NCI-H128 (cell line): ENCODE results near the gene NDE1.
"Not testable (repeated sequence)": the region's sequence is repeated elsewhere in the genome, so short reads cannot be mapped to it uniquely, and the experiment has no call there.

Experiments used
- DNase-seq: peaks from one replicate; lab custom pipeline; 2025; ENCODE audit not compliant: unreplicated experiment; lab: John Stamatoyannopoulos, UW

Gene NDE1

DNA sequence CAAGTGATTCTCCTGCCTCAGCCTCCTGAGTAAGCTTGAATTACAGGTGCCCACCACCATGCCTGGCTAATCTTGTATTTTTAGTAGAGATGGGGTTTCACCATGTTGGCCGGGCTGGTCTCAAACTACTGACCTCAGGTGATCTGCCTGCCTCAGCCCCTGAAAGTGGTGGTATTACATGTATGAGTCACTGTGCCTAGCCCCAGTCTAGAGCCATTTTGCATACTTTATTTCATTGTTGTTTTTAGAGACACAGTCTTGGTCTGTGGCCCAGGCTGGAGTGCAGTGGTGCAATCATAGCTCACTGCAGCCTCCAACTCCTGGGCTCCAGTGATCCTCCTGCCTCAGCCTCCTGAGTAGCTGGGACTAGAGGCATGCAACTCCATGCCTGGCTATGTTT lies 42.5 kb downstream of the NDE1 start:
- DNase-seq, result not testable (repeated sequence)

DNA sequence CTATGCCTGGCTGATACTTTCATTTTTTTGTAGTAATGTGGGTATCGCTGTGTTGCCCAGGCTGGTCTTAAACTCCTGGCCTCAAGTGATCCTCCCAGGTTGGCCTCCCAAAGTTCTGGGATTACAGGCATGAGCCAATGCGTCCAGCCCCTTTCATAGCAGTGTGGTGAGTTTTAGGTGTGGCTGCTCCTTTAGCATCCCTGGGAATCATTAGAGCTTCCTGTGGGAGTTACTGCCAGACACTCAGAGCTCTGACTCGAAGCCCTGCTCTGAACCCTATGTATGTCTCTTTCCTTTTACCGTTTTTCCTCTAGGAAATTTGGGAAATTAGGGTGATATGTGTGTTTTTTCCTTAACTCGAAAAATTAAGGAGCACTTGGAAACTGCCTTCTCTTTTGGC lies 44.5 kb downstream of the NDE1 start:
- no peak for DNase-seq

DNA sequence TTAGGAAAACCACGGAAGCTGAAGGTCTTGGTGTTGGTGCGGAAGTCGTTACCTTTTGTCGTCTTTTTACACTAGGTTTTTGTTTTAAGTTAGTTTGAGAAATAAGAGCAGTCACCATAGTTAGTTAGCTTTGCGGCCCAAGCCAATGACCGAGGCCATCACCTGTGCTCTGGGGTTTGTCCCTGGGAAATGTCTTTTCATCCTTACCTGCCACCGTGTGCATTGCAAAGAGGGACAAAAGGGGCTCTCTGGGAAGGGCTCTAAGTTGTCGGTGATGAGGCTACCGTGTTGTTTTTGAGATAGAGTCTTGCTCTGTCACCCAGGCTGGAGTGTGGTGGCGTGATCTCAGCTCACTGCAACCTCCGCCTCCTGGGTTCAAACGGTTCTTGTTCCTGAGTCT lies 49.8 kb downstream of the NDE1 start:
- DNase-seq, result no peak

DNA sequence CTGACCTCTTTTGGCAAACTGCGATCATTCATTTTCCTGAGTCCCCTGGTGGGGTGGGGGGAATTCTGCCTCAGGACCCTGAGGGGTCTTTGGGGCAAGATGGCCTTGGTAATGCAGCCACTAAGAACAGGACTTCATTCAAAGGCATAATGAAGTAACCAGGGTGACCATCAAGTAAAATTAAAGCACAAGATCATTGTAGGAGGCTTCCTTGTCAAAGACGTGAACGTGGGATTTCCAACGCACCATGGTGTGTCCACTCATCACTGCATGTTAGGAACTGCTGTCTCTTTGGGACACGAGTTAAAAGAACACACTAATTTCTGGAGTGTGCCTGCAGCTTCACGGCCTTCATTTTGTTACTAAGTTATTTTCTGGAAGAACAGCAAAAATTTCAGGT lies 51.3 kb downstream of the NDE1 start:
- DNase-seq, result no peak

DNA sequence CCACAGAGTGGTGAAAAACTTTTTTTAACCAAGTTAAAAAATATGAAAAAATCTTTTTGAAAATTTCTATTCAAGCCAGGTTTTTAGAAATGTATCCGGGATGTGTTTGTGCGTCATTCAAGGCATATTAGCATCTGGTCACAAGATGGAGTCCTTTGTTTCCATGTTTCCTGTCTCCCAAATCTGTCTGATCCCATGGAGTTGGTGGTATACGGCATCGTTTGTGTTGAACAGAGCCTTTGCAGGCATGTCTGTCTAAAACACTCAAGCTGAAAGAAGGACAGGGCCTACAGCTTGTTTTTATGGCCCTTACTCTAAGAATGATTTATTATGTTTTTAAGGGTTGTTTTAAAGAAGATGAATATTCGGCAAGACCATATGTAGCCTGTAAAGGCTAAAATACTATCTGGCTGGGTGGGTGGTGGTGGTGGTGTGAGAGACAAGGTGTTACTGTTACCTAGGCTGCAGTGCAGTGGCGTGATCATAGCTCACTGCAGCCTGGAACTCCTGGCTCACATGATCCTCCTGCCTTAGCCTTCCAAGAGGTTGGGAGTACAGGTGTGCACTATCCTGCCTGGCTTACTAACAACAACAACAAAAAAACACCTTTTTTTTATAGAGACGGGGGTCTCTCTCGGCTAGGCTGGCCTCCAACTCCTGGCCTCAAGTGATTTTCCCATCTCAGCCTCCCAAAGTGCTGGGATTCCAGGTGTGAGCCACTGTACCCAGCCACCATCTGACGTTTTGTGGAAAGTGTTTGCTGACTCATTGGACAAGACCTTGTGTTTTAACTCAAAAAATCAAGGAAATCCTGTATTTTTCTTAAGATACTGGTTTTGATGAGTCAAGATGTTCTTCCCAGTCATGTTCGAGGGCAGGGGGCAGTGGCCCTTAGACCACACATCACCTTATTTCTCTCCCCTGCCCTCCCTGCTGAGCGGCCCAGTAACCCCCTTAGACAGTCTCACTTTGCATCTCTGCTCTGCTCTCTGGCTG lies 52.2 kb downstream of the NDE1 start:
- DNase-seq, result no peak

DNA sequence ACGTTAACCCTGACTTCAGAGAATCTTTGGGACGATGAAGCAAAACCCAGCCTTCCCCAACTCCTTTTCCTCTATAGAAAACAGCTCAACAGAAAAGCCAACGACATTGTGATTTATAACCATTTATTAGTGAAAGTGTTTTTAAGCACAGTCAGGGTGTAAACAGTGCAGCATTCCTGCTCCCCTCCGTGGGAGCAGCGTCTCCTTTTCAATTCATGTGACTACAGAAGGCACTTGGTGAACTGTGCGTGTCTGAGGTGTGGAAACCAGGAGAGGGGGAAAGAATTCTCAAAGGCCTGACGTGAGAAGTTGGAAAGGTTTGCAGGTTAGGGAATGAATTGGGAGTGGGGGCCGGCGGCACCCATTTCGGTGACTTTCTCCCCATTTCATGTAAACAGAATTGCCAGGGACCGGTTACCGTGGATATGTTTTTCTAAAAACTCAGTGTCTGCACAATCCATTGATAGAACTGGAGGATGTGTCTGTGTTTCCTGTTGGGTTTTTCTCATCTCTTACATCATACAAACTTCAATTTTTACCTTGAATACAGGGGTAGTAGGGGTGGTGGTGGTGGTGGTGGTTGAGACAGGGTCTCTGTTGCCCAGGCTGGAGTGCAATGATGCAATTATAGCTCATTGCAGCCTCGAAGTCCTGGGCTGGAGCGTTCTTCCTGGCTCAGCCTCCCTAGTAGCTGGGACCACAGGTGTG lies 53.1 kb downstream of the NDE1 start:
- no peak for DNase-seq

DNA sequence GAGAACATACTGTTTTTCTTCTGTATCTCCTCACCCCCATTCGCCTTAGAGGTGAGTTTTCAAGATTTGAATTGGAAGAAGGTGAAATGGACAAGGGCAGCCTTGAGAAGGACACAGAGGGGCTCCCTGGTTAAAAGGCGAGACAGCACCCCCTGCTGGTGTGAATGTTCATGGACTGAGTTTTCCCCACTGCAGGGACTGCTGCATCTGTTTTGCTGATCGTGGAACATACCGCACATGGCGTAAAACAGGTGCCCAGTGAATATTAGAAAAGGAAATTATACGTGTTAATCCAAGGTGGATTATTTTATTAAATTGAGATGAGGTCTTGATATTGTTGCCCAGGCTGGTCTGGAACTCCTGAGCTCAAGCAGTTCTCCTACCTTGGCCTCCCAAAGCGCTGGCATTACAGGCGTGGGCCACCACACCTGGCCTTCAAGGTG lies 54.5 kb downstream of the NDE1 start:
- peak; percentile 1 for DNase-seq

DNA sequence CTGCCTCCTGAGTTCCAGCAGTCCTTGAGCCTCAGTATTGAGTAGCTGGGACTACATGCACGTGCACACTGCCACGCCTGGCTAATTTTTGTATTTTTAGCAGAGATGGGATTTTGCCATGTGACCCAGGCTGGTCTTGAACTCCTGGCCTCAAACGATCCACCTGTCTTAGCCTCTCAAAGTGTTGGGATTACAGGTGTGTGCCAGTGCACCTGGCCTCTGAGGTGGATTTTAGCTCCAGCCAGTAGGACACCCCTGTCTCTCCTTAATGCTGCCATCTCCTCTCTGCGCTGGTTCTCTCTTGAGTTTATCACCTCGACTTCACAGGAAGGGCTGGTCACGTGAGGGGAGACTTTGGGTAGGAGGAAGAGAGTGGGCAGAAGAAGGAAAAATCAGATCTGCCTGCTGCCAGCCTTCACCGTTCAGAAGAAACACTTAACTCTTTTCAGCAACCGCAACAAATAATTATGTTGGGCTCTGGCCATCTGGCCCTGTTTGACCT lies 55.1 kb downstream of the NDE1 start:
- no peak for DNase-seq

DNA sequence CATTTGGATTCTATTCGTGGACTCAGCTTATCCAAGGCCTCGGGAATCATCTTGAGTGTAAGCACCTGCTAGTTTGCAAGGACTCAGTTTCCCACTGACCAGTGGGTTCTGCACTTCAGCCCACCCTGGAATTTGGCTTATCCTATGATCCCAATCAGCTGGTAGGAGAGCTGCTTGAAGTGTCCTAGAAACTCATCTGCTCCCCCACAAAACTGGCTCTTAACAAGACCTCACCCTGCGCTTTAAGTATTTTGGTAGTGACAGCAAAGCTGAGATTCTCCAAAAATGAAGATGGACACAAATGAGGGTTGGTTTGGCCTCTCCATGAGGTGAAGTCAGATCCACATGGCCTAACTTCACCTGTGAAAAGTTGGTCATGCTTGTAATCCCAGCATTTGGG lies 57.3 kb downstream of the NDE1 start:
- no peak for DNase-seq

DNA sequence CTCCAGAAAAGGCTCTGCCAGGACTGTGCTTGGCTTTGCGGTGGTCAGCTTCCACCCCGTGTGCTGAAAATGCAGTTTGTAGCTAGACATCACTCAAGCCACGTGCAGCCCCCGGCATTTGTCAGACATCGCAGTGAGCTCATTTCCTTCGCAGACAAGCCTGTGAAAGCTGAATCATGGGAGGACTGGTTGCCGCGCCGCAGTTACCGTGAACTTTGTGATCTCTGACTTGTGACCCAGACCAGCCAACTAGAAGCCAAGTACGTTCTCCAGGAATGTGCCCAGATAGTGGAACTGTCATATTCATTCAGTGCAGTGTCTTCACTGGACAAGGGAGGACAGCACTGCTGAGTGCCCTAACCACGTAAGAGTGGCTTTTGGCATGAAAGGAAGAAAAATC lies 58.1 kb downstream of the NDE1 start:
- DNase-seq, result no peak

DNA sequence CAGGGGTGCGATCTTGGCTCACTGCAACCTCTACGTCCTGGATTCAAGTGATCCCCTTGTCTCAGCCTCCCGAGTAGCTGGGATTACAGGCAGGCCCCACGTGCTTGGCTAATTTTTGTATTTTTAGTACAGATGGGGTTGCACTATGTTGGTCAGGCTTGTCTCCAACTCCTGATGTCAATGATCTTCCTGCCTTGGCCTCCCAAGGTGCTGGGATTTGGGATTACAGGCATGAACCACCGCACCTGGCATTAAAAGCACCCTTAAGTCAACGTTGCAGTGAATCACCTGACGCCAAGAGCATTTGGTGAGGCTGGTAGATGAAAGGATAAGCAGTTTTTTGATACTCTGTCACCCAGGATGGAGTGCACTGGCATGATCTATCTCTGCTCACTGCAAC lies 59.0 kb downstream of the NDE1 start:
- DNase-seq, result no peak

DNA sequence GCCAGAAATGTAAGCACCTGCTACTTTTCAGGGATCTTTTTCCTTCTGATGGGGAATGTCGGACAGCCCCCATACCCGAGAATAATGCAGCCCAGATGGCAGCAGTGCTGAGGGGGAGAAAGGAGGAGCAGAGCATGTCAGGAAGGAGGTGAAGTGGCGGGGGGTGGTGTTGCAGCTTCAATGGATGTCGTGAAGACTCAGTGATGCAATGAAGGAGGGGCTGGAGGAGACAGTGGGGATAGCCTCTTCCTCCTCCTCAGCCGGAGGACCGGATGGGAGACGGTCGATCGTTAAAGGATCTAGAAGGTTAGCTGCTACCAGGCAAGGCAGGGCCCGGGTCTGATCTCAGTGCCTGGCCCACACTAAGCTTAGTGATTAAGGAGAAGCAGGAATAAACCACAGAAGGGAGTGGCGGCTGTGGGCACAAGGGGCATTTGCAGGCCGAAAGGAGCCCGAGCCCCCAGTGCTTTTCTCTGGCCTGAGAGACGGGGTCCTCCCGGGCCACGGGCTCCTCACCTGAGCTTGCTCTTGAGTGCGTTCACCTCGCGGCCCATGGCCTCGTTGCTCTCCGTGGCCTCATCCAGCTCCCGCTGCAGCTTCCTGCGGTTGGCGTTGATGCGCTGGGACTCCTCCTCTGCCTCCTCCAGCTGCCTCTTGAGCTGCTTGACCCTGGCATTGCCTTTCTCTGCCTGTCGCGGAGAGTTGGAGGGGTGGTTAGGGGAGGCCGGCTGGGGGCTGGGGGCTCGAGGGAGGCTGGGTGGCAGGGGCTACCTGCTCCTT lies 64.5 kb downstream of the NDE1 start:
- DNase-seq, result no peak

DNA sequence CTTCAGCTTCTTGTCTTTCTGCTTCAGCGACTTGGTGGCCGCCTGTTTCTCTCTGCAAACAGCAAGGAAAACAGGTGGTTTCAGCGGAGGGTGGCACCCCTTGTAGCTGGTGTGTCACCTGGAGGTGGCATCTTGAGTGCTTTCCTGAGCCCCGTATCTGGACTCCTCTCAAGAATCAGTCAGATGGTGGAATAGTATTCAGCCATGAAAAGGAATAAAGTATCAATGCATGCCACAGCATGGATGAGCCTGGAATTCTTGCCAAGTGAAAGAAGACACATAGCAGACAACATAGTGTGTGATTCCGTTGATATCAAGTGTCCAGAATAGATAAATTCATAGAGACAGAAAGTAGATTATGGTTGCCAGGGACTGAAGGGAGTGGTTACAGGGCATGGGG lies 65.2 kb downstream of the NDE1 start:
- no peak for DNase-seq

DNA sequence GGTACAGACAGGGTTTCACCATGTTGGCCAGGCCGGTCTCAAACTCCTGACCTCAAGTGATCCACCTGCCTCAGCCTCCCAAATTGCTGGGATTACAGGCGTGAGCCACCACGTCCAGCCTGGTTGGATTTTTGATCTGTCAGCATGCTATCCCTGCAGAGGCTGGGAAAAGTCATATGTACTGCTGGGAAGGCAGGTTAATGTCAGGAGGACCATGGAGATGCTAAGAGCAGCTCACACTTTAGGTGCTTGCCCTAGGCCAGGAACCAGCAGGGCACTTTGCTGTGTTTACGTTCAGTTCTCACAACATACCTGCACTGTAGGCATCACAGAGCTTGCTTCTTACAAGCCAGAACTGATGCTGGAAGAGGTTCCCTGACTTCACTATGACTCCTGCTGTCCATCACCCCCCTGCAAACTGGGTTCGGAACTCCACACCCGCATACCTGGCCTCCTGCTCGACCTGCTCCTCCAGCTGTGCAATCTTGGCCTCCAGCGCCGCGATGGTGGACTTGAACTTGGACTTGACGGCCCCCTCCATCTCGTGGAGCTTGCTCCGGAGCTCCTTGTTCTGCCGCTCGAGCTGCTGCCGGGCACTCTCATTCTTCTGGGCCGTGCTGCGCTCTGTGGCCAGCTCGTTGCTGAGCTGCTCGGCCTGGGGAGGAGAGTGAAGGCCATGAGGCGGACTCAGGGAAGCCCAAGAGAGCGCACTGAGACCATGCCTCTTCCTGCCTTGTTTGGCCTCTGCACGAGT lies 66.8 kb downstream of the NDE1 start:
- DNase-seq, result no peak

DNA sequence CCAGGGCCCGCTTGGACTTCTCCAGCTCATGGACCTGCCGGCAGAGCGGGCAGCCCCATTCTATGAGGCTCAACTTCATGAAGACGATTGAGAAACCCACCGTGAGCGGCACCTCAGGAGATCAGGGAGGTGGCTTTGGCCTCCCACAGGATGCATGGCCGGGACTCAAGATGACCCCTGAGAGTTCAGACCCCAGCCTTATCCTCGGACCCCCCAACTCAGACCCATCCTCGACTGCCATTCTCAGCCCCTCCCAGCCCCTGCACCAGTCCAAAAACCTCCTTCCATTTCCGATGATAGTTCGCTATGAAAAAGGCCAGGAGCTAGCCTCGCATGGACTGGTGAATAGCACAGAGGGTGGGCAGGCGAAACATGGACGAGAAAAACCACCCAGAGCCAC lies 71.0 kb downstream of the NDE1 start:
- no peak for DNase-seq

DNA sequence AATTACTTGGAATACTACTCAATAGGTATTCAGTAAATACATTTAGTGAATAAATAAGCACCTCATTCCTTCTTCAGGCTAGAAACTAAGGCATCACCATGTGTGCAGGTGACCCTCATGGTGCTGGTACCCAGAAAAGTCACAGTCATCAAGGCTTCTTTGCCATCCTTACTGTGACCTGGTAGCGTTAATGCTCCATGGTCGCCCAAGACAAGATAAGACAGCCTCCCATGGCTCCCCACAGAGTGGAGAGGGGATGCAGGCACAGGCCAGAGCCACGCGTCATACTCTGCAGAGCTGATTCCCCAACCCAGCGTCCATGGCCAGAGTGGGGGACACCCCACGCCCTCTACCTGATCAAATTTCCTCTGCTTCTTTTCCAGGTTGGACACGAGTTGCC lies 73.8 kb downstream of the NDE1 start:
- DNase-seq, result no peak

DNA sequence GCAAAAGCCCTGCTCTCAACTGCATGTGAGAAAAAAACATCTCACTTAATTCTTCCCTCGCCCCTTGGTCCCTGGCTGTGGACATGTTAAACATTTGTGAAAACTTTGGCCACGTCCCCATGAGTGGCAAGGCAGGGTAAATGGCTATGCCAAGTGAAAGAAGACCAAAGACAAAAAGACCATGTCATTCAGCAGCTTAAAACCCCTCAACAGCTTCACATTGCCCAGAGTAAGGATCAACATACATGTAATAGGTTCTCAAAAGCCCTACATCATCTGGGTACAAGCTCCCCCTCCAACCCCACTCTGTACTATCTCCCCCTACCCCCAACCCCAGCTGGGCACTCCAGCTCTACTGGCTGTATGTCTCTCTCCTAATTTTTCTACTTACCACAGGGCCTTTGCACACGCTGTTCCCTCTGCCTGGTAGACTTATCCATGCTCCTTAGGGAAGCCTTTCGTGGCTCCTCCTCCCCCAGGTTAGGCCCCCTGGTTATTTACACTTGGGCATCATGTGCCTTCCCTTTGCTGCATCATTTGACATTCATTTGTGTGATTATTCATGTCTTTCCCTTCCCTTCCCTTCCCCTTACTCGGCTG lies 75.7 kb downstream of the NDE1 start:
- no peak for DNase-seq

DNA sequence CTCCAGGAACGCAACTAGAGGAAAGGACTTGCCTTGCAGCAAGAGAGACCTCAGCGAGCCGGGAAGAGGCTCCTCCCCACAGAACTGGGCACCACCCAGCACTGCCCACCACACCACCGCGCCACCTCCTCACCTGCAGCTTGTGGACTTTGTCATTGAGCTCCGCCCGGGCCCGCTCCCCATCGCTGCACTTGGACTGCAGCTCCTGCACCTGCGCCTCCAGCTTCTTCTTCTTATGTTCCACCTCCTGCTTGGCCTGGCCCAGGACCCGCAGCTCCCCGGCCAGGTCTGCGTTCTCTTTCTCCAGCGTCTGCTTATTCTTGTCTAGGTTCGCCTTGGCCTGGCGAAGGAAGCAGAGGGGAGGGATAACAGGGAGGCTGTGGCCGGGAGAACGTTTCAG lies 76.7 kb downstream of the NDE1 start:
- no peak for DNase-seq

DNA sequence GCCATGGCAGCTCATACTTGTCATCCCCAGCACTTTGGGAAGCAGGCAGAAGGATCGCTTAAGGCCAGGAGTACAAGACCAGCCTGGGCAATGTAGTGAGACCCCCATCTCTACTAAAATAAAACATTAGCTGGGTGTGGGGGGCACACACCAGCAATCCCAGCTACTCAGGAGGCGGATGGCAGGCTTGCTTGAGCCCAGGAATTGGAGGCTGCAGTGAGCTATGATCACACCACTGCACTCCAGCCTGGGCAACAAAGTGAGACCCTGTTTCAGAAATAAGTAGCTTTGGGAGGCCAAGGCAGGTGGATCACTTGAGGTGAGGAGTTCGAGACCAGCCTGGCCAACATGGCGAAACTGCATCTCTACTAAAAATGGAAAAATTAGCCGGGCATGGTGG lies 77.7 kb downstream of the NDE1 start:
- not testable (repeated sequence) for DNase-seq

DNA sequence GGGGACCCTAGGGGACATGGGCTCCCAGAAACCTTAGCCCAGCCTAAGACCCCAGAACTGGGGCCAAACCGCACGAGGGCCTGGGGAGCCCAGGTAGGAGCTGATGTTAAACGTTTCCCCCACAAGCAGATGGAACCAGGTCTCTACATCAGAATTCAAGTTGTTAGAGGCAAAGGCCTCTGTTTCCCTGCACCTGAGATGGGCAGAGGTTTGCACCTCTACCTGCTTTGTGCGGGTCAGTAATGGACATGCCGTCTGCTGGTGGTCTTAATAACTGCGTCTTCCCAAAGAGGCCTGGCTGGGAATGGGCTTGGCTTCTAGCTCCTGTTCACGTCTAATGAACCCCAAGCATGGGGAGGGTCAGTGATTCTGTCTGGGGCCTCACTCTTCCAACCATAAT lies 79.1 kb downstream of the NDE1 start:
- DNase-seq, result no peak
